HCT116 (cell line): ENCODE measurements around the gene PDZD8.

Experiments used
- CTCF ChIP-seq, 3 experiments: fragments of 200-600 bp in 1 of 3; sonication (generic) in 1 of 3; IDR thresholded peaks in 2 of 3; conservative IDR thresholded peaks in 1 of 3; 2 replicates each; pipeline ENCODE4 v1.5.1; 2012 to 2017; ENCODE audit warnings: low read depth in 2 of 3, low read length in 2 of 3, antibody characterized with exemption in 1 of 3, borderline replicate concordance in 1 of 3, control low read depth in 1 of 3, mild to moderate bottlenecking in 1 of 3, mixed read lengths in 1 of 3, mixed run types in 1 of 3, moderate library complexity in 1 of 3; ENCODE audit not compliant: insufficient read depth in 1 of 3
- EZH2phosphoT487 ChIP-seq: fragments of 200-600 bp; IDR thresholded peaks from 2 replicates; pipeline ENCODE4 v1.6.1; 2018; ENCODE audit warnings: antibody characterized with exemption, borderline replicate concordance
- MAX ChIP-seq: IDR thresholded peaks from 2 replicates; pipeline ENCODE4 v1.6.1; 2012
- YY1 ChIP-seq: IDR thresholded peaks from 2 replicates; pipeline ENCODE4 v1.6.1; 2011; ENCODE audit warnings: low read length, low read depth, moderate library complexity, mild to moderate bottlenecking; ENCODE audit not compliant: insufficient replicate concordance; ENCODE audit errors: extremely low read depth
- TF ChIP-seq, protein P1 (sequence below): IDR thresholded peaks from 2 replicates; pipeline ENCODE4 v1.6.1; 2012; ENCODE audit warnings: low read depth

DNA sequence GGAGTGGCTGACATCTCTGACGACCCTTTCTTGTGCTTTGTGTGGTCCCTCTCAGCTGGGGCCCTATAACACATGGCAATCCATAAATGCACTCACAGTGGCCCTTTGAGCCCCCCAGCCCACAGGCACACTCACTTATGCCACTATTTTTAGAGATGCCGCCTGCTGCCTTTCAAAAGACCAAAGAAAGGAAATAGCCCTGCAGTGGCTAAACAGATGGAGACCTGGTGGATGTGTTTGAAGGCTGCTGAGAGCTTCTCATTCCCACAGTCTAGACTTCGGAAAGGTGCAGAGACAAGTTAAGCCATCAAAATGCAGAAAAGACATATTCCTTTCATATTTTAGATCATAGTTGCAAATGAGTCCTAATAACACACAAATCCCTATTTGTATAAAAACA, 42.0 kb upstream of the PDZD8 start:
- TF ChIP-seq MAX (no peak), CTCF (IDR thresholded peaks at IDR 0.05 in 2 of 3, conservative IDR thresholded peaks at IDR 0.05 in 1 of 3; ENCODE audit: borderline replicate concordance in 1 of 3, insufficient read depth in 1 of 3, low read depth in 2 of 3, low read length in 2 of 3) (no peak), EZH2phosphoT487 (no peak), YY1 (no peak)
- TF ChIP-seq, protein P1, sequence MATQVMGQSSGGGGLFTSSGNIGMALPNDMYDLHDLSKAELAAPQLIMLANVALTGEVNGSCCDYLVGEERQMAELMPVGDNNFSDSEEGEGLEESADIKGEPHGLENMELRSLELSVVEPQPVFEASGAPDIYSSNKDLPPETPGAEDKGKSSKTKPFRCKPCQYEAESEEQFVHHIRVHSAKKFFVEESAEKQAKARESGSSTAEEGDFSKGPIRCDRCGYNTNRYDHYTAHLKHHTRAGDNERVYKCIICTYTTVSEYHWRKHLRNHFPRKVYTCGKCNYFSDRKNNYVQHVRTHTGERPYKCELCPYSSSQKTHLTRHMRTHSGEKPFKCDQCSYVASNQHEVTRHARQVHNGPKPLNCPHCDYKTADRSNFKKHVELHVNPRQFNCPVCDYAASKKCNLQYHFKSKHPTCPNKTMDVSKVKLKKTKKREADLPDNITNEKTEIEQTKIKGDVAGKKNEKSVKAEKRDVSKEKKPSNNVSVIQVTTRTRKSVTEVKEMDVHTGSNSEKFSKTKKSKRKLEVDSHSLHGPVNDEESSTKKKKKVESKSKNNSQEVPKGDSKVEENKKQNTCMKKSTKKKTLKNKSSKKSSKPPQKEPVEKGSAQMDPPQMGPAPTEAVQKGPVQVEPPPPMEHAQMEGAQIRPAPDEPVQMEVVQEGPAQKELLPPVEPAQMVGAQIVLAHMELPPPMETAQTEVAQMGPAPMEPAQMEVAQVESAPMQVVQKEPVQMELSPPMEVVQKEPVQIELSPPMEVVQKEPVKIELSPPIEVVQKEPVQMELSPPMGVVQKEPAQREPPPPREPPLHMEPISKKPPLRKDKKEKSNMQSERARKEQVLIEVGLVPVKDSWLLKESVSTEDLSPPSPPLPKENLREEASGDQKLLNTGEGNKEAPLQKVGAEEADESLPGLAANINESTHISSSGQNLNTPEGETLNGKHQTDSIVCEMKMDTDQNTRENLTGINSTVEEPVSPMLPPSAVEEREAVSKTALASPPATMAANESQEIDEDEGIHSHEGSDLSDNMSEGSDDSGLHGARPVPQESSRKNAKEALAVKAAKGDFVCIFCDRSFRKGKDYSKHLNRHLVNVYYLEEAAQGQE: no peak
